Heart left ventricle (tissue), 13 donors: ENCODE data around the gene SPEF1.

ENCODE experiments used
- POLR2A ChIP-seq, 2 donors: fragments of 450-650 bp; IDR thresholded peaks; one replicate each; pipeline ENCODE4 v1.6.1; 2017; ENCODE audit warnings: antibody characterized with exemption in 2 of 2, mild to moderate bottlenecking in 2 of 2, moderate library complexity in 2 of 2
- TF ChIP-seq, protein P1 (sequence below), 12 donors: fragments of 200-600 bp; sonication (generic) in 4 of 12; IDR thresholded peaks; one replicate each; pipeline versions ENCODE4 v1.5.0 to v1.8.0; 2018 to 2022; ENCODE audit warnings: antibody characterized with exemption in 12 of 12, mild to moderate bottlenecking in 5 of 12
- donor health status: ischemic (EF 13 %, LVEDD 7.1; RV severe dilation, severe dysfunction).
- donor health status: DM: no; HTN: yes; CAD: no.
- donor health status: DM: no; HTN: no; CAD: no.
- donor health status: ischemic (EF 25% LVEDD 6.9; RV normal size, moderate dysfunction).
- donor health status: ischemic (EF 25% LVEDD 5.7; RV mildly dilated, moderate dysfunction).
- donor health status: ischemic (EF 35%, LVEDD 5.7; RV mildly dilated, moderate dysfunction).
- donor health status: nonischemic (EF 11% LVEDD 7.7; RV severe dilation, severe dysfunction).
- donor health status: DM: yes; HTN: yes; CAD: no.
- donor health status: PGD.
- donor health status: ischemic (EF 29% LVEDD 5.4; RV normal size, mild dysfunction).
- donor health status: nonischemic (EF 23%, LVEDD 6.1; RV moderate dilation, normal function).

GRCh38 chr20:3800256-3800877 lies 19.1 kb upstream of the SPEF1 start:
- TF ChIP-seq, protein P1, sequence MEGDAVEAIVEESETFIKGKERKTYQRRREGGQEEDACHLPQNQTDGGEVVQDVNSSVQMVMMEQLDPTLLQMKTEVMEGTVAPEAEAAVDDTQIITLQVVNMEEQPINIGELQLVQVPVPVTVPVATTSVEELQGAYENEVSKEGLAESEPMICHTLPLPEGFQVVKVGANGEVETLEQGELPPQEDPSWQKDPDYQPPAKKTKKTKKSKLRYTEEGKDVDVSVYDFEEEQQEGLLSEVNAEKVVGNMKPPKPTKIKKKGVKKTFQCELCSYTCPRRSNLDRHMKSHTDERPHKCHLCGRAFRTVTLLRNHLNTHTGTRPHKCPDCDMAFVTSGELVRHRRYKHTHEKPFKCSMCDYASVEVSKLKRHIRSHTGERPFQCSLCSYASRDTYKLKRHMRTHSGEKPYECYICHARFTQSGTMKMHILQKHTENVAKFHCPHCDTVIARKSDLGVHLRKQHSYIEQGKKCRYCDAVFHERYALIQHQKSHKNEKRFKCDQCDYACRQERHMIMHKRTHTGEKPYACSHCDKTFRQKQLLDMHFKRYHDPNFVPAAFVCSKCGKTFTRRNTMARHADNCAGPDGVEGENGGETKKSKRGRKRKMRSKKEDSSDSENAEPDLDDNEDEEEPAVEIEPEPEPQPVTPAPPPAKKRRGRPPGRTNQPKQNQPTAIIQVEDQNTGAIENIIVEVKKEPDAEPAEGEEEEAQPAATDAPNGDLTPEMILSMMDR (IDR thresholded peaks at IDR 0.05) = no peak
- TF ChIP-seq POLR2A (IDR thresholded peaks at IDR 0.05) = no peak
